Measurements from ENCODE around the gene GCN1.

GRCh38 chr12:120090626-120091295 is 103.8 kb downstream of the GCN1 start:
- no peak for TF ChIP-seq CTCF (IDR thresholded peaks at IDR 0.05)
- TF ChIP-seq RCOR1 (IDR thresholded peaks at IDR 0.05; ENCODE audit: low read depth, low read length) = no peak
- TF ChIP-seq HES2 (IDR thresholded peaks at IDR 0.05) = no peak
- TF ChIP-seq HMGXB4 (CRISPR knock-in tag; IDR thresholded peaks at IDR 0.05; ENCODE audit: borderline replicate concordance) = no peak
- no peak for TF ChIP-seq ZC3H11A (IDR thresholded peaks at IDR 0.05)
